HEK293T (cell line): ENCODE results near the gene ZNF831.

Experiments used
- BHLHE40 ChIP-seq: fragments of 450-650 bp; IDR thresholded peaks from 2 replicates; pipeline ENCODE4 v1.6.1; 2016; ENCODE audit warnings: mild to moderate bottlenecking, moderate library complexity, borderline replicate concordance
- CTBP1 ChIP-seq: fragments of 450-650 bp; IDR thresholded peaks from 2 replicates; pipeline ENCODE4 v1.6.1; 2016; ENCODE audit warnings: borderline replicate concordance
- ELF4 ChIP-seq: fragments of 450-650 bp; IDR thresholded peaks from 2 replicates; pipeline ENCODE4 v1.6.1; 2017; ENCODE audit warnings: antibody characterized with exemption
- FOXA1 ChIP-seq: fragments of 450-650 bp; IDR thresholded peaks from 2 replicates; pipeline ENCODE4 v1.6.1; 2016; ENCODE audit warnings: mild to moderate bottlenecking
- FOXK2 ChIP-seq: fragments of 450-650 bp; IDR thresholded peaks from 2 replicates; pipeline ENCODE4 v1.6.1; 2016; ENCODE audit warnings: mild to moderate bottlenecking
- FOXM1 ChIP-seq: fragments of 450-650 bp; IDR thresholded peaks from 2 replicates; pipeline ENCODE4 v1.6.1; 2017; ENCODE audit warnings: mild to moderate bottlenecking, borderline replicate concordance
- HDGF ChIP-seq: fragments of 450-650 bp; IDR thresholded peaks from 2 replicates; pipeline ENCODE4 v1.6.1; 2017; ENCODE audit warnings: antibody characterized with exemption, borderline replicate concordance
- L3MBTL2 ChIP-seq: fragments of 450-650 bp; conservative IDR thresholded peaks from 2 replicates; pipeline ENCODE4 v1.6.1; 2016; ENCODE audit warnings: mild to moderate bottlenecking
- LEF1 ChIP-seq: fragments of 450-650 bp; IDR thresholded peaks from 2 replicates; pipeline ENCODE4 v1.6.1; 2017; ENCODE audit warnings: mild to moderate bottlenecking, borderline replicate concordance
- NFRKB ChIP-seq: fragments of 450-650 bp; IDR thresholded peaks from 2 replicates; pipeline ENCODE4 v1.6.1; 2016; ENCODE audit warnings: mild to moderate bottlenecking, moderate library complexity
- SP1 ChIP-seq: fragments of 450-650 bp; IDR thresholded peaks from 2 replicates; pipeline ENCODE4 v1.6.1; 2017
- SUZ12 ChIP-seq: fragments of 450-650 bp; IDR thresholded peaks from 2 replicates; pipeline ENCODE4 v1.6.1; 2016; ENCODE audit warnings: mild to moderate bottlenecking
- TARDBP ChIP-seq: fragments of 450-650 bp; IDR thresholded peaks from 2 replicates; pipeline ENCODE4 v1.6.1; 2016
- ZNF384 ChIP-seq: fragments of 450-650 bp; IDR thresholded peaks from 2 replicates; pipeline ENCODE4 v1.6.1; 2016

GRCh38 chr20:59139998-59140397 is 23.6 kb upstream of the ZNF831 start:
- TF ChIP-seq TARDBP (no peak), FOXM1 (no peak), HDGF (no peak), FOXK2 (no peak), SP1 (no peak), LEF1 (no peak), BHLHE40 (no peak), NFRKB (no peak), ELF4 (no peak), SUZ12 (no peak), L3MBTL2 (no peak), FOXA1 (no peak), CTBP1 (no peak), ZNF384 (no peak)
